Ishikawa (cell line): ENCODE results near the gene OR5K4.

ENCODE experiments used
- CEBPB ChIP-seq: IDR thresholded peaks from 2 replicates; pipeline ENCODE4 v1.6.1; 2012
- CREB1 ChIP-seq: IDR thresholded peaks from 2 replicates; pipeline ENCODE4 v1.6.1; 2012; ENCODE audit warnings: low read depth
- EGR1 ChIP-seq: IDR thresholded peaks from 2 replicates; pipeline ENCODE4 v1.6.1; 2012
- MAX ChIP-seq: IDR thresholded peaks from 2 replicates; pipeline ENCODE4 v1.6.1; 2012
- RAD21 ChIP-seq: IDR thresholded peaks from 2 replicates; pipeline ENCODE4 v1.6.1; 2012; ENCODE audit warnings: low read depth
- TAF1 ChIP-seq: IDR thresholded peaks from 2 replicates; pipeline ENCODE4 v1.6.1; 2012; ENCODE audit warnings: low read depth, mild to moderate bottlenecking
- USF1 ChIP-seq: IDR thresholded peaks from 2 replicates; pipeline ENCODE4 v1.6.1; 2012
- TF ChIP-seq, protein P1 (sequence below): IDR thresholded peaks from 2 replicates; pipeline ENCODE4 v1.6.1; 2012; ENCODE audit warnings: low read depth, mild to moderate bottlenecking

- TF ChIP-seq, protein P1, sequence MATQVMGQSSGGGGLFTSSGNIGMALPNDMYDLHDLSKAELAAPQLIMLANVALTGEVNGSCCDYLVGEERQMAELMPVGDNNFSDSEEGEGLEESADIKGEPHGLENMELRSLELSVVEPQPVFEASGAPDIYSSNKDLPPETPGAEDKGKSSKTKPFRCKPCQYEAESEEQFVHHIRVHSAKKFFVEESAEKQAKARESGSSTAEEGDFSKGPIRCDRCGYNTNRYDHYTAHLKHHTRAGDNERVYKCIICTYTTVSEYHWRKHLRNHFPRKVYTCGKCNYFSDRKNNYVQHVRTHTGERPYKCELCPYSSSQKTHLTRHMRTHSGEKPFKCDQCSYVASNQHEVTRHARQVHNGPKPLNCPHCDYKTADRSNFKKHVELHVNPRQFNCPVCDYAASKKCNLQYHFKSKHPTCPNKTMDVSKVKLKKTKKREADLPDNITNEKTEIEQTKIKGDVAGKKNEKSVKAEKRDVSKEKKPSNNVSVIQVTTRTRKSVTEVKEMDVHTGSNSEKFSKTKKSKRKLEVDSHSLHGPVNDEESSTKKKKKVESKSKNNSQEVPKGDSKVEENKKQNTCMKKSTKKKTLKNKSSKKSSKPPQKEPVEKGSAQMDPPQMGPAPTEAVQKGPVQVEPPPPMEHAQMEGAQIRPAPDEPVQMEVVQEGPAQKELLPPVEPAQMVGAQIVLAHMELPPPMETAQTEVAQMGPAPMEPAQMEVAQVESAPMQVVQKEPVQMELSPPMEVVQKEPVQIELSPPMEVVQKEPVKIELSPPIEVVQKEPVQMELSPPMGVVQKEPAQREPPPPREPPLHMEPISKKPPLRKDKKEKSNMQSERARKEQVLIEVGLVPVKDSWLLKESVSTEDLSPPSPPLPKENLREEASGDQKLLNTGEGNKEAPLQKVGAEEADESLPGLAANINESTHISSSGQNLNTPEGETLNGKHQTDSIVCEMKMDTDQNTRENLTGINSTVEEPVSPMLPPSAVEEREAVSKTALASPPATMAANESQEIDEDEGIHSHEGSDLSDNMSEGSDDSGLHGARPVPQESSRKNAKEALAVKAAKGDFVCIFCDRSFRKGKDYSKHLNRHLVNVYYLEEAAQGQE, result no peak
- TF ChIP-seq EGR1 (no peak), CEBPB (no peak), CREB1 (no peak), TAF1 (no peak), MAX (no peak), USF1 (no peak), RAD21 (no peak)
These were observed 30.2 kb upstream of the OR5K4 start for GRCh38 chr3:98323425-98323824.
